OCI-LY7 (cell line): ENCODE data around the gene DACT2. TPM values are rescaled to one million over a fixed set of nuclear protein-coding genes. Genes with fewer than 3 reads are reported as not detected.
"Not testable (repeated sequence)": the region's sequence is repeated elsewhere in the genome, so short reads cannot be mapped to it uniquely, and the experiment has no call there.

Experiments
- BruUV-seq: library from RNA; stranded (reverse); fragments of 400-500 nt; replicated peaks from 2 replicates; lab custom pipeline; 2021; lab: Mats Ljungman, UMichigan
- CTCF ChIA-PET: fragments of 300-600 bp; sonication (Branson Sonifier 250); formaldehyde crosslinking; loops from one replicate; lab custom pipeline; 2022; ENCODE audit warnings: antibody characterized with exemption; ENCODE audit not compliant: unreplicated experiment; lab: Charles Lee
- POLR2A ChIA-PET: fragments of 300-600 bp; sonication (Branson Sonifier 250); formaldehyde crosslinking; loops from one replicate; lab custom pipeline; 2022; ENCODE audit warnings: antibody characterized with exemption; lab: Charles Lee
- DNase-seq: peaks from one replicate; pipeline ENCODE4 v3.0.0-alpha.2; 2015; ENCODE audit warnings: low spot score
- H2AFZ ChIP-seq: fragments of 200-600 bp; sonication (generic), shearing (Covaris generic); 2 replicates; pipeline ENCODE4 v1.6.1; 2014; ENCODE audit warnings: mild to moderate bottlenecking, antibody characterized with exemption, low read length, moderate library complexity
- H3K27ac ChIP-seq: fragments of 200-600 bp; sonication (generic); 2 replicates; pipeline ENCODE4 v1.5.1; 2014; ENCODE audit warnings: mixed run types, low read depth, mild to moderate bottlenecking, moderate library complexity, low read length, inconsistent platforms; ENCODE audit not compliant: poor library complexity, severe bottlenecking
- H3K36me3 ChIP-seq: fragments of 200-600 bp; sonication (generic); 2 replicates; pipeline ENCODE4 v1.6.1; 2014; ENCODE audit warnings: mild to moderate bottlenecking, antibody characterized with exemption, low read length, moderate library complexity, mixed read lengths; ENCODE audit not compliant: insufficient read depth
- H3K4me1 ChIP-seq: fragments of 200-600 bp; sonication (generic); 2 replicates; pipeline ENCODE4 v1.5.1; 2014; ENCODE audit warnings: mild to moderate bottlenecking, low read length; ENCODE audit not compliant: insufficient read depth, poor library complexity, severe bottlenecking
- H3K4me2 ChIP-seq: fragments of 200-600 bp; sonication (generic); 2 replicates; pipeline ENCODE4 v1.6.1; 2014; ENCODE audit warnings: mild to moderate bottlenecking, low read length
- H3K4me3 ChIP-seq: fragments of 200-600 bp; sonication (generic); 2 replicates; pipeline ENCODE4 v1.5.1; 2014; ENCODE audit warnings: mild to moderate bottlenecking, low read depth, low read length; ENCODE audit not compliant: poor library complexity, severe bottlenecking
- H3K79me2 ChIP-seq: fragments of 200-600 bp; sonication (generic); 2 replicates; pipeline ENCODE4 v1.6.1; 2016; ENCODE audit warnings: low read depth, mild to moderate bottlenecking, low read length, moderate library complexity, mixed read lengths; ENCODE audit not compliant: insufficient read depth
- H3K9me2 ChIP-seq: fragments of 200-600 bp; sonication (generic); 2 replicates; pipeline ENCODE4 v1.6.1; 2016; ENCODE audit warnings: mild to moderate bottlenecking, low read length, mixed read lengths; ENCODE audit not compliant: insufficient read depth
- H3K9me3 ChIP-seq: fragments of 200-600 bp; sonication (generic); 2 replicates; pipeline ENCODE4 v1.6.1; 2014; ENCODE audit warnings: mild to moderate bottlenecking, mixed run types, low read length, mixed read lengths
- H4K20me1 ChIP-seq: fragments of 200-600 bp; sonication (generic); 2 replicates; pipeline ENCODE4 v1.6.1; 2014; ENCODE audit warnings: mild to moderate bottlenecking, antibody characterized with exemption, low read length, moderate library complexity, mixed read lengths; ENCODE audit not compliant: insufficient read depth
- CTCF ChIP-seq: fragments of 200-600 bp; sonication (generic); conservative IDR thresholded peaks from 2 replicates; pipeline ENCODE4 v1.5.1; 2014; ENCODE audit warnings: mild to moderate bottlenecking, antibody characterized with exemption, low read length, moderate library complexity, mixed read lengths
- EZH2phosphoT487 ChIP-seq: fragments of 200-600 bp; sonication (generic); IDR thresholded peaks from 2 replicates; pipeline ENCODE4 v1.6.1; 2018; ENCODE audit warnings: low read depth, borderline replicate concordance, mild to moderate bottlenecking, mixed run types, antibody characterized with exemption, low read length, moderate library complexity, mixed read lengths
- intact Hi-C: fragments of 100-400 bp; cut with micrococcal nuclease; formaldehyde crosslinking; loops from one replicate; pipeline ENCODE4 v1.10.0; 2022; ENCODE audit not compliant: unreplicated experiment
- total RNA-seq, 2 experiments: library from RNA; depleted of rRNA in 1 of 2; stranded (reverse); fragments of >200 nt in 1 of 2; shearing (Covaris generic) in 1 of 2; gene quantifications; 2 replicates each; pipeline ENCODE4 v1.2.3, GENCODE V29; 2014 to 2022

DACT2 gene
- total RNA-seq, 2 experiments from 2014 or later, result not detected

- no peak for TF ChIP-seq CTCF
- no TSS peak for BruUV-seq
- CTCF ChIA-PET, result no interaction called here
Measured at GRCh38 chr6:168290095-168290494, 29.5 kb downstream of the DACT2 start.

GRCh38 chr6:168289571-168289962, 30.0 kb downstream of the DACT2 start:
- no peak for TF ChIP-seq EZH2phosphoT487
- TF ChIP-seq CTCF, result no peak
- POLR2A ChIA-PET, result no interaction called here
- H3K4me3 ChIP-seq, result no peak overlapping the region

More at GRCh38 chr6:168290095-168290494, 29.5 kb downstream of the DACT2 start:
- POLR2A ChIA-PET, result interaction anchor here (0.8 kb wide), 1 partner anchor 15 kb away, joined by 5 read pairs; no protein-coding TSS in a partner anchor
- no peaks in the 10 kb centered on the region for H3K4me1 ChIP-seq
- H2AFZ ChIP-seq, result no peak overlapping the region
- H3K4me3 ChIP-seq, result no peak overlapping the region
- no peaks in the 10 kb centered on the region for H3K36me3 ChIP-seq
- no peaks in the 10 kb centered on the region for H3K9me2 ChIP-seq
- H3K79me2 ChIP-seq, result no peaks in the 10 kb centered on the region
- intact Hi-C loops, result no loop called here
- no peaks in the 10 kb centered on the region for H3K9me3 ChIP-seq
- no peak overlapping the region for H3K27ac ChIP-seq
- DNase-seq, result no peak
- H3K4me2 ChIP-seq, result no peak overlapping the region
- H4K20me1 ChIP-seq, result no peaks in the 10 kb centered on the region

GRCh38 chr6:168288781-168289570, 30.6 kb downstream of the DACT2 start:
- BruUV-seq, result no TSS peak
- Histone ChIP-seq H3K9me3 (no peaks in the 10 kb centered on the region), H3K9me2 (no peaks in the 10 kb centered on the region), H2AFZ (no peak overlapping the region), H3K79me2 (no peaks in the 10 kb centered on the region), H4K20me1 (no peaks in the 10 kb centered on the region), H3K4me3 (no peak overlapping the region), H3K36me3 (no peaks in the 10 kb centered on the region), H3K4me2 (no peak overlapping the region), H3K4me1 (no peaks in the 10 kb centered on the region), H3K27ac (no peak overlapping the region)
- DNase-seq, result no peak
- CTCF ChIA-PET, result no interaction called here
- intact Hi-C loops, result no loop called here
- POLR2A ChIA-PET, result no interaction called here
- TF ChIP-seq EZH2phosphoT487 (no peak), CTCF (no peak)

More at GRCh38 chr6:168289571-168289962, 30.0 kb downstream of the DACT2 start:
- DNase-seq, result no peak
- no peaks in the 10 kb centered on the region for H4K20me1 ChIP-seq
- intact Hi-C loops, result no loop called here
- no peaks in the 10 kb centered on the region for H3K9me3 ChIP-seq
- H3K36me3 ChIP-seq, result no peaks in the 10 kb centered on the region
- H3K4me1 ChIP-seq, result no peaks in the 10 kb centered on the region
- H3K79me2 ChIP-seq, result no peaks in the 10 kb centered on the region
- H3K27ac ChIP-seq, result no peak overlapping the region
- no peaks in the 10 kb centered on the region for H3K9me2 ChIP-seq
- no TSS peak for BruUV-seq
- H2AFZ ChIP-seq, result no peak overlapping the region
- no peak overlapping the region for H3K4me2 ChIP-seq
- CTCF ChIA-PET, result no interaction called here

GRCh38 chr6:168287460-168287859, 32.1 kb downstream of the DACT2 start:
- CTCF ChIA-PET, H3K4me2 ChIP-seq, H3K36me3 ChIP-seq, H3K4me3 ChIP-seq, H2AFZ ChIP-seq, DNase-seq, intact Hi-C loops, H4K20me1 ChIP-seq, H3K79me2 ChIP-seq, H3K27ac ChIP-seq, H3K9me2 ChIP-seq, BruUV-seq, H3K4me1 ChIP-seq, POLR2A ChIA-PET, H3K9me3 ChIP-seq: not testable (repeated sequence)
